GM18517 (cell line): ENCODE data around the gene PSG6.
"Not testable (repeated sequence)": the region's sequence is repeated elsewhere in the genome, so short reads cannot be mapped to it uniquely, and the experiment has no call there.

Source experiments
- ATAC-seq: cut with Tn5 transposase; IDR thresholded peaks from one replicate; pipeline ENCODE4 v1.9.1; 2021; ENCODE audit warnings: mild to moderate bottlenecking, moderate library complexity; ENCODE audit not compliant: unreplicated experiment

The PSG6 gene

GRCh38 chr19:42917634-42918033, at the start of gene PSG6:
Gene PSG6 (minus strand): TSS chr19:42917894. CDS start chr19:42917792, 102 bp downstream.
- not testable (repeated sequence) for ATAC-seq

- no peak for ATAC-seq
Observed at GRCh38 chr19:42965176-42965575, 47.5 kb upstream of the PSG6 start.

GRCh38 chr19:42961119-42961518, 43.4 kb upstream of the PSG6 start:
- ATAC-seq = no peak

GRCh38 chr19:42952126-42952525, 34.4 kb upstream of the PSG6 start:
- ATAC-seq = not testable (repeated sequence)

GRCh38 chr19:42951476-42951875, 33.8 kb upstream of the PSG6 start:
- ATAC-seq = not testable (repeated sequence)

- ATAC-seq = no peak
Observed at GRCh38 chr19:42942187-42942789, 24.6 kb upstream of the PSG6 start.

- not testable (repeated sequence) for ATAC-seq
Observed at GRCh38 chr19:42937107-42937506, 19.4 kb upstream of the PSG6 start, which contains the start of gene PSG7. Gene PSG7 (minus strand): TSS chr19:42937207. CDS start chr19:42937076, 131 bp downstream.

GRCh38 chr19:42934726-42935125, 17.0 kb upstream of the PSG6 start:
- not testable (repeated sequence) for ATAC-seq

GRCh38 chr19:42934183-42934582, 16.5 kb upstream of the PSG6 start:
- not testable (repeated sequence) for ATAC-seq

- not testable (repeated sequence) for ATAC-seq
Observed at GRCh38 chr19:42933412-42933811, 15.7 kb upstream of the PSG6 start.

- ATAC-seq = not testable (repeated sequence)
Observed at GRCh38 chr19:42932485-42933101, 14.9 kb upstream of the PSG6 start.

- not testable (repeated sequence) for ATAC-seq
Observed at GRCh38 chr19:42930214-42930613, 12.5 kb upstream of the PSG6 start.

- no peak for ATAC-seq
Observed at GRCh38 chr19:42928896-42929295, 11.2 kb upstream of the PSG6 start.

- no peak for ATAC-seq
Observed at GRCh38 chr19:42926781-42927180, 9.1 kb upstream of the PSG6 start.

GRCh38 chr19:42923106-42923505, 5.4 kb upstream of the PSG6 start:
- not testable (repeated sequence) for ATAC-seq

- not testable (repeated sequence) for ATAC-seq
Observed at GRCh38 chr19:42920971-42921370, 3.3 kb upstream of the PSG6 start.

- no peak for ATAC-seq
Observed at GRCh38 chr19:42919757-42920079, 2.0 kb upstream of the PSG6 start.

- ATAC-seq = not testable (repeated sequence)
Observed at GRCh38 chr19:42919070-42919756, 1.5 kb upstream of the PSG6 start.

- not testable (repeated sequence) for ATAC-seq
Observed at GRCh38 chr19:42918377-42919069, 829 bp upstream of the PSG6 start.

- ATAC-seq = not testable (repeated sequence)
Observed at GRCh38 chr19:42916931-42917330, 763 bp downstream of the PSG6 start.

GRCh38 chr19:42913516-42913915, 4.2 kb downstream of the PSG6 start:
- not testable (repeated sequence) for ATAC-seq
